ENCODE data around the gene ZNF462. TPM values are rescaled to one million over a fixed set of nuclear protein-coding genes. Genes with fewer than 3 reads are reported as not detected.
A peak's percentile ranks its signal among the peaks of the same experiment; 100 is the strongest.

Gene ZNF462
- total and polyA plus RNA-seq, 7 donors, result 2.0 to 102 (median 16.3) TPM

GRCh38 chr9:106866243-106866642 lies 3.3 kb downstream of the ZNF462 start:
- intact Hi-C loops (cut with DNase I), result loop anchor here (10.0 kb wide), 4 partner anchors 161 to 961 kb away; no protein-coding TSS in a partner anchor
- DNase-seq (no peak), ATAC-seq (no peak)
- WGBS, 3 donors, result 76 to 90% (median 77%) methylated on average over 1 of the region's 1 CpG
- Histone ChIP-seq H3K9me3 (no peaks in the 10 kb centered on the region), H3K4me1 (peaks cover 44% of the 10 kb centered on the region), H3K27ac (no peak overlapping the region), H3K4me3 (peak overlapping the region; percentile 79), H3K36me3 (ENCODE audit: insufficient read depth in 1 of 2, low read depth in 1 of 2) (no peaks in the 10 kb centered on the region), H3K27me3 (ENCODE audit: insufficient read depth in 3 of 3, low read length in 2 of 3) (no peaks in the 10 kb centered on the region)
- no peak for TF ChIP-seq CTCF (IDR thresholded peaks at IDR 0.05)

- ATAC-seq, result no peak
- Histone ChIP-seq H3K9me3 (no peaks in the 10 kb centered on the region), H3K4me3 (peak overlapping the region; percentile 4), H3K36me3 (ENCODE audit: insufficient read depth in 1 of 2, low read depth in 1 of 2) (no peaks in the 10 kb centered on the region), H3K4me1 (peaks cover 54% of the 10 kb centered on the region), H3K27me3 (ENCODE audit: insufficient read depth in 3 of 3, low read length in 2 of 3) (no peaks in the 10 kb centered on the region), H3K27ac (peak overlapping the region; percentile 71)
- TF ChIP-seq CTCF (IDR thresholded peaks at IDR 0.05), result no peak
- intact Hi-C loops (cut with DNase I), result loop anchor here (10.0 kb wide), 4 partner anchors 162 to 962 kb away; no protein-coding TSS in a partner anchor
- 79 to 83% (median 80%) methylated on average over 4 of the region's 4 CpGs for WGBS, 3 donors
- DNase-seq, result no peak
Observed at GRCh38 chr9:106867286-106867685, 4.3 kb downstream of the ZNF462 start.

- no peaks in the 10 kb centered on the region for H3K27me3 ChIP-seq (ENCODE audit: insufficient read depth in 3 of 3, low read length in 2 of 3)
- no peaks in the 10 kb centered on the region for H3K36me3 ChIP-seq (ENCODE audit: insufficient read depth in 1 of 2, low read depth in 1 of 2)
- 65 to 76% (median 68%) methylated on average over 1 of the region's 1 CpG for WGBS, 3 donors
- intact Hi-C loops (cut with DNase I), result loop anchor here (10.0 kb wide), 4 partner anchors 163 to 963 kb away; no protein-coding TSS in a partner anchor
- peaks cover 56% of the 10 kb centered on the region for H3K4me1 ChIP-seq
- H3K9me3 ChIP-seq, result no peaks in the 10 kb centered on the region
- H3K27ac ChIP-seq, result peak overlapping the region; percentile 71
- no peak for ATAC-seq
- peak overlapping the region; percentile 11 for H3K4me3 ChIP-seq
- DNase-seq, result no peak
- no peak for TF ChIP-seq CTCF (IDR thresholded peaks at IDR 0.05)
Observed at GRCh38 chr9:106868087-106868486, 5.1 kb downstream of the ZNF462 start.

GRCh38 chr9:106868565-106868964 lies 5.6 kb downstream of the ZNF462 start:
- DNase-seq (peak in 1 of 2 donors; percentile 37), ATAC-seq (peak; percentile 47 to 83 (median 63))
- TF ChIP-seq CTCF (IDR thresholded peaks at IDR 0.05), result no peak
- peak overlapping the region; percentile 11 for H3K4me3 ChIP-seq
- H3K4me1 ChIP-seq, result peaks cover 56% of the 10 kb centered on the region
- WGBS, 3 donors, result 22 to 31% (median 26%) methylated on average over 5 of the region's 5 CpGs
- no peaks in the 10 kb centered on the region for H3K9me3 ChIP-seq
- peak overlapping the region; percentile 71 for H3K27ac ChIP-seq
- H3K36me3 ChIP-seq (ENCODE audit: insufficient read depth in 1 of 2, low read depth in 1 of 2), result no peaks in the 10 kb centered on the region
- intact Hi-C loops (cut with DNase I), result loop anchor here (10.0 kb wide), 4 partner anchors 164 to 964 kb away; no protein-coding TSS in a partner anchor
- no peaks in the 10 kb centered on the region for H3K27me3 ChIP-seq (ENCODE audit: insufficient read depth in 3 of 3, low read length in 2 of 3)

GRCh38 chr9:106869028-106869427 lies 6.1 kb downstream of the ZNF462 start:
- Histone ChIP-seq H3K4me3 (peak overlapping the region; percentile 11), H3K9me3 (no peaks in the 10 kb centered on the region), H3K4me1 (peaks cover 61% of the 10 kb centered on the region), H3K36me3 (ENCODE audit: insufficient read depth in 1 of 2, low read depth in 1 of 2) (no peaks in the 10 kb centered on the region), H3K27me3 (ENCODE audit: insufficient read depth in 3 of 3, low read length in 2 of 3) (no peaks in the 10 kb centered on the region), H3K27ac (peak overlapping the region; percentile 71)
- intact Hi-C loops (cut with DNase I), result loop anchor here (10.0 kb wide), 4 partner anchors 164 to 964 kb away; no protein-coding TSS in a partner anchor
- TF ChIP-seq CTCF (IDR thresholded peaks at IDR 0.05), result no peak
- WGBS, 3 donors, result 10 to 26% (median 19%) methylated on average over 2 of the region's 2 CpGs
- ATAC-seq, result peak; percentile 24 to 78 (median 66)
- DNase-seq, result no peak

All from psoas muscle (tissue), 8 donors.